Right renal cortex interstitium (tissue), 3 donors: Measurements from ENCODE around the gene MRPL50. TPM values are rescaled to one million over a fixed set of nuclear protein-coding genes. Genes with fewer than 3 reads are reported as not detected.
A peak's percentile ranks its signal among the peaks of the same experiment; 100 is the strongest.
"Not testable (repeated sequence)": the region's sequence is repeated elsewhere in the genome, so short reads cannot be mapped to it uniquely, and the experiment has no call there.

Source experiments
- DNase-seq, 3 donors: peaks; one replicate each; pipeline ENCODE4 v3.0.0-alpha.2; 2013; ENCODE audit warnings: low read depth in 3 of 3, low spot score in 2 of 3
- polyA plus RNA-seq, 3 donors: library from polyadenylated mRNA; unstranded; fragments of 120-200 nt; gene quantifications; one replicate each; pipeline ENCODE4 v1.2.1, GENCODE V29; 2013; ENCODE audit not compliant: insufficient read length in 3 of 3

MRPL50 gene
- polyA plus RNA-seq, 3 donors, result 27.3 to 31.5 (median 29.3) TPM

GRCh38 chr9:101418518-101419430 is 20.4 kb upstream of the MRPL50 start:
- no peak for DNase-seq

DNA sequence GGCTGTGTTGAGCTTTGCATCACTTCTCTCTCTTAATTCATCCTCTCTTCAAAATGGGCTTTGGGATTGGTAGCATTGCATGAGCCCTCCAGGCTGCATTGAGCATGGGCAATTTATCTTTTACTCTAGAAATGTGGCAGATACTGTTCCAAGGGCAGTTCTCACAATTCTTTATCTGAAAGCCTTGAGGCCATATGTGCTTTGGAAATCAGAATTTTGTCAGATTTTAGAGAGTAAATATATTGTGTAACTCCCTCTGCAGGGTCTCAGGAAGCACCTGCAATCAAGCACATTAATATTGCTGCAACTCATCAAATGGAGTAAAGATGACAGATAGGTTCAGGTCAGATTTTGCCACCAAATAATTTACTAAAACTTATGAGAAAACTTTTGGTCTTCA is 19.6 kb upstream of the MRPL50 start:
- no peak for DNase-seq

- DNase-seq, result no peak
Observed at GRCh38 chr9:101417389-101417788, 19.0 kb upstream of the MRPL50 start.

DNA sequence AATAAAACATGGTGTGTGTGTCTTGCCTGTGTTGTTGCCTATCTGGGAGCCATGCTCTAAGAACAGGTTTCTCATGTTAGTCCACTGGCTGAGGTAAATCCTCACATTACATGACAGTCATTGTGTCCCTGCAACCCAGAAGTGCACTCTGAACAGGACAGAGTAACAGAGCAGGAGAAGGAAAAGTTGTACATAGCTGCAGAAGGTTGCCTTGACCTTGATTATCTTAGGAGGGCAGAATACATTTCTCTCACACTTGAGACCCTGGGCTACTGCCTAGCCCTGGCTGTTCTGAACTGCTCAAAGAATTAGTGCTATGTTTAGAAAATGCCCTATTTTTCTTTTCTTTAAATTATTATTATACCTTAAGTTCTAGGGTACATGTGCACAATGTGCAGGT is 17.2 kb upstream of the MRPL50 start:
- DNase-seq, result no peak

DNA sequence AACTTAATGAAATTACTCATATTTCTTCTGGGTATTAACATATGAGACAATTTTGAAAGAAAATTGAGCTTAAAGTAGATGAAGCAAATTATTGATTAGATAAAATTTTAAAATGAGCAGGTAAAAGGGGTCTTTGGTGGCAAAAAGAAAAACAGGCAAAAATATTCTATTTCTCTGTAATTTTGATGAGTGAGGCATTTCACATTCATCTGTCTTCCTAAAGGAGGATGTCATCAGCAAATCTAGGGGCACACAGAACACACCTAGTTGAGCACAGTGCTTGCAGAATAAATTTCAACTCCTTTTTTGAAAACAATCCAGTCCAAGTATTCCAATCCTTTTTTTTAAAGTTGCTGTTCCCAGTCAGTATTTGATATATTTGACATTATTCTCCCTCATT is 16.4 kb upstream of the MRPL50 start:
- DNase-seq, result no peak

- no peak for DNase-seq
Observed at GRCh38 chr9:101409079-101409477, 10.7 kb upstream of the MRPL50 start.

DNA sequence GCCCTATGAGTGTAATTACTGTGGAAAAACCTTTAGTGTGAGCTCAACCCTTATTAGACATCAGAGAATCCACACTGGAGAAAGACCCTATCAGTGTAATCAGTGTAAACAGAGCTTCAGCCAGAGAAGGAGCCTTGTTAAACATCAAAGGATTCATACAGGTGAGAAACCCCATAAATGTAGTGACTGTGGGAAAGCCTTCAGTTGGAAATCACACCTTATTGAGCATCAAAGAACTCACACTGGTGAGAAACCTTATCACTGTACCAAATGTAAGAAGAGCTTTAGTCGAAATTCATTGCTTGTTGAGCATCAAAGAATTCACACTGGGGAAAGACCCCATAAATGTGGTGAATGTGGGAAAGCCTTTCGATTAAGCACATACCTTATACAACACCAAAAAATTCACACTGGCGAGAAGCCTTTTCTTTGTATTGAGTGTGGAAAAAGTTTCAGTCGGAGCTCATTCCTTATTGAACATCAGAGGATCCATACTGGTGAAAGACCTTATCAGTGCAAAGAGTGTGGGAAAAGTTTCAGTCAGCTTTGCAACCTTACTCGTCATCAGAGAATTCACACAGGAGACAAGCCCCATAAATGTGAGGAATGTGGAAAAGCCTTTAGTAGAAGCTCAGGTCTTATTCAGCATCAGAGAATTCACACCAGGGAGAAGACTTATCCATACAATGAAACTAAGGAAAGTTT is 10.1 kb upstream of the MRPL50 start:
- no peak for DNase-seq

DNA sequence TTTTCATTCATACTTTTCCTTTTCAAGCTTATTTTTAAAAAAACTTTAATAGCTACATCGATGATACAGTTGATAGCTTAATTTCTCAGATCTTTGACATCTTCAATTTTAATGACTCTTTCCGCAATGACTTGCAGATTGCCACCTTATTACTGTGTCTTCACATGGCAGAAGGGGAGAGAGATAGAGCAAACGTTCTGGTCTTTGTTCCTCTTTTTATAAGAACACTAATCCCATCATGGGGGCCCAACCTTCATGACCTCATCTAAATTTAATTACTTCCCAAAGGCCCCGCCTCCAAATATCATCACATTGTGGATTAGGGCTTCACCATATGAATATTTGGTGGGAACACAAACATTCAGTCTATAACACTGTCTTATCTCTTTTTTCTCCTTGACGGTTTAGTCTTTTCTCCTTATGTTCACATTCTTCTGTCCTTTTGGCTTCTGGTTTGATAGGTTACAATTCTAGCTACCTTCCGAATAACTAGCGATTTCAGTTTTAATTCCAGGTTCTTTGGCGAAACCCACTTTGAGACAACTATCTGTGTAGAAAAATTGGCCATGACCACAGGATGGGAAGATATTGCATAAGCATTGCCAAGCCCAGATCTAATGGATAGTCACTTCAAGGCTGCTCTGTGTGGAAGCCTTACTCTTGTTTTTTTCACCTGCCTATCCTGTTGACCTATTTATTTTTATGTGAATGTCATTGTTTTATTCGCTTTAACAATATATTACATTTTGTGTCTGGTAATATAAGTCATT is 5.3 kb upstream of the MRPL50 start:
- no peak for DNase-seq

- no peak for DNase-seq
Observed at GRCh38 chr9:101400120-101400519, 1.7 kb upstream of the MRPL50 start.

GRCh38 chr9:101399643-101399970 is 1.2 kb upstream of the MRPL50 start:
- no peak for DNase-seq

- peak in 1 of 3 donors; percentile 10 for DNase-seq
Observed at GRCh38 chr9:101398930-101399642, 668 bp upstream of the MRPL50 start.

GRCh38 chr9:101397746-101398067 is 711 bp downstream of the MRPL50 start:
- DNase-seq, result no peak

DNA sequence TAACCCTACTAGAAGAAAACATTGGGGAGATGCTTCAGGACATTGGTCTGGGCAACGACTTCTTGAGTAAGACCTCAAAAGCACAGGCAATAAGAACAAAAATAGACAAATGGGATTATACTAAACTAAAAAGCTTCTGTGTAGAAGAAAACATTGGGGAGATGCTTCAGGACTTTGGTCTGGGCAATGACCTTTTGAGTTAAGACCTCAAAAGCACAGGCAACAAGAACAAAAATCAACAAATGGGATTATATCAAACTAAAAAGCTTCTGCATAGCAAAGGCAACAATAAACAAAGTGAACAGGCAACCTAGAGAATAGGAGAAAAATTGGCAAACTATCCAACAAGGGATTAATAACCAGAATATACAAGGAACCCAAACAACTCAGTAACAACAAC is 3.7 kb downstream of the MRPL50 start:
- no peak for DNase-seq

DNA sequence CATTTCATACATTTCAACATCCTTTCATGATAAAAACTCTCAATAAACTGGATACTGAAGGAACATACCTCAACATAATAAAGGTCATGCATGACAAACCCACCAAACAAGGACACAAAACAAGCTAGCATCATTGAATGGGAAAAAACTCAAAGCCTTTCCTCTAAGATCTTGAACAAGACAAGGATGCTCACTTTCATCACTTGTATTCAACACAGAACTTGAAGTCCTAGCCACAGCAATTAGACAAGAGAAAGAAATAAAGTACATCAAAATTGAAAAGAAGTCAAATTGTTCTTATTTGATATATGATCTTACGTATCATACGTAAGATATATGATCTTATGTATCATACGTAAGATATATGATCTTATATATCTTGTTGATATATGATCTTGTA is 5.3 kb downstream of the MRPL50 start:
- DNase-seq, result no peak

- DNase-seq, result no peak
Observed at GRCh38 chr9:101388507-101388993, 9.9 kb downstream of the MRPL50 start.

GRCh38 chr9:101387871-101388506 is 10.4 kb downstream of the MRPL50 start:
- no peak for DNase-seq

DNA sequence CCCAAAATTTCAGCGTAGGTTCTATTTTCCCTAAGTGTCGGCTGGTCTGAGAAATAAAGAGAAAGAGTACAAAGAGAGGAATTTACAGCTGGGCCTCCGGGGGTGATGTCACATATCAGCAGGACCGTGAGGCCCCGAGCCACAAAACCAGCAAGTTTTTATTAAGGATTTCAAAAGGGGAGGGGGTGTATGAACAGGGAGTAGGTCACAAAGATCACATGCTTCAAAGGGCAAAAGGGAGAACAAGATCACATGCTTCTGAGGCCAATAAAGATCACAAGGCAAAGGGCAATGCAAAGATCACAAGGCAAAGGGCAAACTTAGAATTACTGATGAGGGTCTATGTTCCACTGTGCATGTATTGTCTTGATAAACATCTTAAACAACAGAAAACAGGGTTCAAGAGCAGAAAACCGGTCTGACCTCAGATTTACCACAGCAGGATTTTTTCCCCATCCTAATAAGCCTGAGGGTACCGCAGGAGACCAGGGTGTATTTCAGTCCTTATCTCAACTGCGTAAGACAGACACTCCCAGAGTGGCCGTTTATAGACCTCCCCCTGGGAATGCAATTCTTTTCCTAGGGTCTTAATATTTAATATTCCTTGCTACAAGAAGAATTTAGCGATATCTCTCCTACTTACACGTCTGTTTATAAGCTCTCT is 13.4 kb downstream of the MRPL50 start, which contains the start of gene BAAT:
BAAT (minus strand) TSS at position 134 of the 664 bp plus-strand sequence. CDS start 13,602 bp downstream, outside the sequence.
- DNase-seq, result not testable (repeated sequence)

DNA sequence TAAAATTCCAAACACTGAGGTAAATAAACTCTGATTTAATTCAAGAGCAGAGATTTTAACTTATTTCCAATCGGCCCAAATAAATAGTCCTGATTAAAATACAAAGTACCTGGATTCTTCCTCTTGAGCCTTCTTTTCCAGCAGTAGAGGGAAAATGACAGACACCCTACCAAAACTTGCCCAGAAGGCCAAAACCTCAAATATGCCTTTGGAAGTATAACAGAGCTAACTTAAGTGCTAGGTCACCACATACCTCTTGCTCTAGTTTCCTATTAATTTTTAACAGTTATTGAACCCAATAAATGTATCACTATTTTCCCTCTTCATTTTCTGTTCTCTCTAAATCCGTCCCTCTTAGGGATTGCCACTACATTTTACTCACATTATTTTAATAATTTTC is 15.1 kb downstream of the MRPL50 start:
- no peak for DNase-seq

DNA sequence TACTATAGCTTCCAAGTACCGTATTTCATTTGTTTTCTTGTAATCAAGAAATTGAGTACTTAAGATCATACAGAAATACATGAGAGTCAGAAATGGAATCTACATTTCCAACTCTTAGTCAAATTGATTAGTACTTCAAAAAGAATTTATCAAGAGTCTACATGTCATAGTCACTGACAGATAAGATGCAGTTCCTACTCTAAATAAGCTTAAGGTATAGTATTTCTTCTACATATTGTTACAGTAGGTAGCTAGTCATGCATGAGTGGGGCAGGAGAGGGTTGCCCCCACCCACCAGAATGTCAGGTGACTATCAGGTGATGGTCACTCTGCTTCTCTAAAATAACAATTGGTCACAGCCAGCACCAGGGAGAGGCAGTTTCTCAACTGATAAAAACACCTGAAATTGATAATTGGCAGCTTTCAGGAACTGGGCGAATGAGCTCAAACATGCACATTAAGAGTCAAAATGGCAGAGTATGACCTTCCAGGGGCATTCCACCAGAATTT is 16.5 kb downstream of the MRPL50 start:
- DNase-seq, result no peak
